ENCODE results near the gene ZFP2.

GRCh38 chr5:178870411-178870810, 25.3 kb upstream of the ZFP2 start:
- TF ChIP-seq CTCF (IDR thresholded peaks at IDR 0.05; ENCODE audit: extremely low read depth in 1 of 2, insufficient read depth in 1 of 2, low read depth in 1 of 2, low read length in 2 of 2) (no peak), POLR2A (IDR thresholded peaks at IDR 0.05; ENCODE audit: low read depth, low read length) (no peak), POLR2AphosphoS5 (IDR thresholded peaks at IDR 0.05; ENCODE audit: insufficient read depth, low read depth, low read length) (no peak), EZH2 (IDR thresholded peaks at IDR 0.05; ENCODE audit: borderline replicate concordance, low read depth, low read length, severe bottlenecking) (no peak), GATA2 (IDR thresholded peaks at IDR 0.05; ENCODE audit: insufficient read depth, insufficient read length, low read depth, low read length) (no peak), FOS (IDR thresholded peaks at IDR 0.05; ENCODE audit: borderline replicate concordance, insufficient read depth, low read length) (no peak), MAX (IDR thresholded peaks at IDR 0.05; ENCODE audit: insufficient read depth, insufficient read length) (no peak), JUN (IDR thresholded peaks at IDR 0.05; ENCODE audit: borderline replicate concordance, insufficient read depth, insufficient read length, low read depth) (no peak)
